Thyroid gland (tissue), 4 donors: ENCODE results near the gene ZNF81.

Experiments
- CTCF ChIP-seq, 6 experiments: fragments of 200-600 bp in 3 of 6; fragments of 450-650 bp in 3 of 6; sonication (generic) in 3 of 6; IDR thresholded peaks; one replicate each; pipeline ENCODE4 v1.5.1; 2016 to 2019; ENCODE audit warnings: antibody characterized with exemption in 6 of 6, mild to moderate bottlenecking in 2 of 6, inconsistent platforms in 1 of 6, moderate library complexity in 1 of 6
- POLR2A ChIP-seq, 2 donors: fragments of 450-650 bp; IDR thresholded peaks; one replicate each; pipeline ENCODE4 v1.6.1; 2017; ENCODE audit warnings: antibody characterized with exemption in 2 of 2, mild to moderate bottlenecking in 2 of 2, moderate library complexity in 1 of 2

GRCh38 chrX:47960406-47960805 is 123.7 kb downstream of the ZNF81 start:
- TF ChIP-seq CTCF (IDR thresholded peaks at IDR 0.05) = no peak
- no peak for TF ChIP-seq POLR2A (IDR thresholded peaks at IDR 0.05)
